Progenitor cell of endocrine pancreas (in vitro differentiated cells): ENCODE measurements around the gene SORCS2. TPM values are rescaled to one million over a fixed set of nuclear protein-coding genes. Genes with fewer than 3 reads are reported as not detected.

ENCODE experiments used
- DNase-seq: peaks from one replicate; pipeline ENCODE4 v3.0.0; 2021; ENCODE audit warnings: low spot score; ENCODE audit not compliant: unreplicated experiment
- H3K27ac Mint-ChIP-seq: 2 replicates; pipeline ENCODE4 v1.8.0; 2021; ENCODE audit warnings: mild to moderate bottlenecking, moderate library complexity, mixed read lengths
- H3K27me3 Mint-ChIP-seq: 2 replicates; pipeline ENCODE4 v1.8.0; 2021; ENCODE audit warnings: mixed read lengths
- H3K36me3 Mint-ChIP-seq: 2 replicates; pipeline ENCODE4 v1.8.0; 2022; ENCODE audit warnings: mixed read lengths; ENCODE audit not compliant: insufficient read depth
- H3K4me1 Mint-ChIP-seq: 2 replicates; pipeline ENCODE4 v1.8.0; 2021; ENCODE audit warnings: low read depth, mixed read lengths
- H3K4me3 Mint-ChIP-seq: 2 replicates; pipeline ENCODE4 v1.8.0; 2021; ENCODE audit warnings: low read depth, mild to moderate bottlenecking, moderate library complexity, mixed read lengths
- H3K9me3 Mint-ChIP-seq: 2 replicates; pipeline ENCODE4 v1.8.0; 2021; ENCODE audit warnings: low read depth, mixed read lengths
- total RNA-seq: library from RNA; stranded (reverse); gene quantifications from 2 replicates; pipeline ENCODE4 v1.2.1, GENCODE V29; 2021
- TF ChIP-seq, protein P1 (sequence below): fragments of 200-600 bp; sonication (generic); IDR thresholded peaks from one replicate; pipeline ENCODE4 v1.5.0; 2021; ENCODE audit warnings: antibody characterized with exemption, mild to moderate bottlenecking; ENCODE audit not compliant: unreplicated experiment

Gene SORCS2
- total RNA-seq, 1 donor from 2014 or later: 2.2 TPM

DNA sequence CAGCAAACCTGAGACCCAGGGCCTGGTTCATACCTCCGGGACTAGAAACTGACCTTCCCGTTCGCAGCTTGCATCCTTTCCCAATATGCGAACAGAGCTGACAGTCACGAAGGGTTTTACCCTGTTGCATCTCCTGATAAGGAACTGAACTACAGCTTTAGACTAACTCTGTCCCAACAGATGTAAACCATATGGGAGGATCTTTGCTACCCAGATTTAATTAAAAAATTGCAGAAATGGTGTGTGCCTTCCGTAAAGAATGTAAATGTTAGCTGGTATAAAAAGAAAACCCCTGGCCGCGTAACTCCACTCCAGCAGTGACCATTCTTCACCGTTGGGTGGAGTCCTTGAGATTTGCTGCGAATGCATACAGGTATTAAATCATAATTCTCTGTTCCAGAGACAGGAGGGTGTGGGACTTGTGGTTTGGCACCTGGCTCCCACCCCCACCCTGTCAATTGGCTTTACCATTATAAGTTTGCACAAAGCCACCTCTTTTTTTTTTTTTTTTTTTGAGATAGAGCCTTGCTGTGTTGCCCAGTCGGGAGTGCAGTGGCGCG lies 40.6 kb upstream of the SORCS2 start:
- Mint-ChIP-seq H3K9me3 (no peaks in the 10 kb centered on the region), H3K27me3 (peaks cover 14% of the 10 kb centered on the region), H3K27ac (no peak overlapping the region), H3K4me1 (peaks cover 8% of the 10 kb centered on the region), H3K4me3 (no peak overlapping the region), H3K36me3 (no peaks in the 10 kb centered on the region)
- no peak for DNase-seq
- TF ChIP-seq, protein P1, sequence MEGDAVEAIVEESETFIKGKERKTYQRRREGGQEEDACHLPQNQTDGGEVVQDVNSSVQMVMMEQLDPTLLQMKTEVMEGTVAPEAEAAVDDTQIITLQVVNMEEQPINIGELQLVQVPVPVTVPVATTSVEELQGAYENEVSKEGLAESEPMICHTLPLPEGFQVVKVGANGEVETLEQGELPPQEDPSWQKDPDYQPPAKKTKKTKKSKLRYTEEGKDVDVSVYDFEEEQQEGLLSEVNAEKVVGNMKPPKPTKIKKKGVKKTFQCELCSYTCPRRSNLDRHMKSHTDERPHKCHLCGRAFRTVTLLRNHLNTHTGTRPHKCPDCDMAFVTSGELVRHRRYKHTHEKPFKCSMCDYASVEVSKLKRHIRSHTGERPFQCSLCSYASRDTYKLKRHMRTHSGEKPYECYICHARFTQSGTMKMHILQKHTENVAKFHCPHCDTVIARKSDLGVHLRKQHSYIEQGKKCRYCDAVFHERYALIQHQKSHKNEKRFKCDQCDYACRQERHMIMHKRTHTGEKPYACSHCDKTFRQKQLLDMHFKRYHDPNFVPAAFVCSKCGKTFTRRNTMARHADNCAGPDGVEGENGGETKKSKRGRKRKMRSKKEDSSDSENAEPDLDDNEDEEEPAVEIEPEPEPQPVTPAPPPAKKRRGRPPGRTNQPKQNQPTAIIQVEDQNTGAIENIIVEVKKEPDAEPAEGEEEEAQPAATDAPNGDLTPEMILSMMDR: no peak

- H3K36me3 Mint-ChIP-seq: no peaks in the 10 kb centered on the region
- H3K4me1 Mint-ChIP-seq: peaks cover 16% of the 10 kb centered on the region
Measured at GRCh38 chr4:7153711-7154110, 38.6 kb upstream of the SORCS2 start.

DNA sequence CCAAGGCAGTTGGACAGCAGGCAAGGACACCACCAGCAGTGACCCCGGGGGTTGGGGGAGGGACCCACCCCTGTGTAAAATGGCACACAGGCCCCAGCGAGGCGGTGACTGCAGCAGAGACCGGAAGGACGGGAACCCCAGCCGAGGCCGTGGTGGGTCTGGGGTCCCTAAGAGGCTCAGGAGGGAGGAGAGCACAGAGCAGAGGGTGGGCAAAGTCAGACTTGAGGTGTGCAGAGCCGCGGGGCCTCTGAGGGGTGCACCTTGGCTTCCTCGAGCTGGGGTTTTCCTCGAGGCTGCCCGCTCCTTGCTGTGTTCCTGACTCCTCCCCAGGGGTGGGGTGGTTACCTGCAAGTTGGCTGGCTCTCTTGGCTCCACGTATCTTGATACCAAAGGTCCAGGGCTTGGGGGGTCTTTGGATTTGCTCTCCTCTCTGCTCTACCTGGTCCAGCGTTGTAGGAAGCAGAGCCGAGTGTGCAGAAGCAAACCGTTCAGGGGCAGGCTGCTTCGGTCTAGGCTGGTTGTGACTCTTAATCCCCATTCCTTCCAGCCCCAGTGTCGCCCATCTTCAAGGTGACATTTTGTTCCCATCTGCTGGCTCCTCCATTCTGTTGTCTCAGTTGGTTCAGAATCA lies 37.9 kb upstream of the SORCS2 start:
- Mint-ChIP-seq H3K4me3 (no peak overlapping the region), H3K9me3 (no peaks in the 10 kb centered on the region), H3K4me1 (peaks cover 20% of the 10 kb centered on the region), H3K27me3 (peaks cover 9% of the 10 kb centered on the region), H3K27ac (no peak overlapping the region), H3K36me3 (no peaks in the 10 kb centered on the region)
- TF ChIP-seq, protein P1: no peak
- no peak for DNase-seq

More at GRCh38 chr4:7153711-7154110, 38.6 kb upstream of the SORCS2 start:
- H3K27ac Mint-ChIP-seq: no peak overlapping the region
- no peaks in the 10 kb centered on the region for H3K9me3 Mint-ChIP-seq
- DNase-seq: no peak
- H3K4me3 Mint-ChIP-seq: no peak overlapping the region
- TF ChIP-seq, protein P1: no peak
- peaks cover 9% of the 10 kb centered on the region for H3K27me3 Mint-ChIP-seq

GRCh38 chr4:7155590-7156071 lies 36.7 kb upstream of the SORCS2 start:
- Mint-ChIP-seq H3K4me3 (no peak overlapping the region), H3K27ac (no peak overlapping the region), H3K9me3 (no peaks in the 10 kb centered on the region), H3K27me3 (peaks cover 9% of the 10 kb centered on the region), H3K36me3 (no peaks in the 10 kb centered on the region), H3K4me1 (peaks cover 29% of the 10 kb centered on the region)
- no peak for DNase-seq
- TF ChIP-seq, protein P1: no peak

- H3K27me3 Mint-ChIP-seq: peaks cover 9% of the 10 kb centered on the region
- no peak overlapping the region for H3K4me3 Mint-ChIP-seq
- no peaks in the 10 kb centered on the region for H3K36me3 Mint-ChIP-seq
- TF ChIP-seq, protein P1: no peak
- no peaks in the 10 kb centered on the region for H3K9me3 Mint-ChIP-seq
- DNase-seq: no peak
- H3K27ac Mint-ChIP-seq: no peak overlapping the region
- H3K4me1 Mint-ChIP-seq: peaks cover 35% of the 10 kb centered on the region
Measured at GRCh38 chr4:7156328-7156727, 36.0 kb upstream of the SORCS2 start.
